Sigmoid colon (tissue), 4 donors: ENCODE data around the gene CRYBB1.

ENCODE experiments used
- EP300 ChIP-seq, 4 donors: sonication (generic); formaldehyde crosslinking; IDR thresholded peaks; one replicate each; pipeline ENCODE4 v1.6.1; 2017; ENCODE audit warnings: antibody characterized with exemption in 4 of 4
- POLR2A ChIP-seq, 2 donors: fragments of 450-650 bp; IDR thresholded peaks; one replicate each; pipeline ENCODE4 v1.6.1; 2016; ENCODE audit warnings: antibody characterized with exemption in 2 of 2, mild to moderate bottlenecking in 2 of 2, moderate library complexity in 2 of 2
- TF ChIP-seq, protein P1 (sequence below), 4 experiments: fragments of 450-650 bp in 3 of 4; fragments of 200-600 bp in 1 of 4; IDR thresholded peaks; one replicate each; pipeline ENCODE4 v1.5.1; 2016 to 2019; ENCODE audit warnings: antibody characterized with exemption in 4 of 4, mild to moderate bottlenecking in 3 of 4, moderate library complexity in 2 of 4

DNA sequence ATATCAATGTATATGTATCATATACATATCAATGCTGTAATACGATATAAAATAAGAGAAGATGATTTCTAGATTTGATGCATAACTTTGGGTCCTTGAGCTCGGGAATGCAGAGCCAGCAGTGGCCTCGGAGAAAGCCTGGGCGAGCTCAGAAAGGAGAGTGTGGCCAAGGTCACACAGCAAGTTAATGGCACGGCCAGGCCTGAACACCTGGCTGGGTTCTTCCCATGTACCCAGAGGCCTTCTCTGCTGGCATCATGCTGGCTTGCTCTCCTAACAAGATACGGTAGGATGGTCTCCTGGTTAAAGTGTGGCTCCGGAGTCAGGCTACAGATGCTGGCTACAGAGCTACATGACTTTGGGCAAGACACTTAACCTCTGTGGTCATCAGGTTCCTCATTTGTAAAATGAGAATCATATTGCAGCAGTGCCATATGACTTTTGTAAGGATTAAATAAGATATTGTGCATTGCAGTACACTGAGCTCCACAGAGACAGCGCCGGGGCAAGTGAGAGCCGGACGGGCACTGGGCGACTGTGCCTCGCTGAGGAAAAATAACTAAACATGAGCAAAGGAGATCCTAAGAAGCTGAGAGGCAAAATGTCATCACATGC lies 57.8 kb downstream of the CRYBB1 start:
- TF ChIP-seq, protein P1, sequence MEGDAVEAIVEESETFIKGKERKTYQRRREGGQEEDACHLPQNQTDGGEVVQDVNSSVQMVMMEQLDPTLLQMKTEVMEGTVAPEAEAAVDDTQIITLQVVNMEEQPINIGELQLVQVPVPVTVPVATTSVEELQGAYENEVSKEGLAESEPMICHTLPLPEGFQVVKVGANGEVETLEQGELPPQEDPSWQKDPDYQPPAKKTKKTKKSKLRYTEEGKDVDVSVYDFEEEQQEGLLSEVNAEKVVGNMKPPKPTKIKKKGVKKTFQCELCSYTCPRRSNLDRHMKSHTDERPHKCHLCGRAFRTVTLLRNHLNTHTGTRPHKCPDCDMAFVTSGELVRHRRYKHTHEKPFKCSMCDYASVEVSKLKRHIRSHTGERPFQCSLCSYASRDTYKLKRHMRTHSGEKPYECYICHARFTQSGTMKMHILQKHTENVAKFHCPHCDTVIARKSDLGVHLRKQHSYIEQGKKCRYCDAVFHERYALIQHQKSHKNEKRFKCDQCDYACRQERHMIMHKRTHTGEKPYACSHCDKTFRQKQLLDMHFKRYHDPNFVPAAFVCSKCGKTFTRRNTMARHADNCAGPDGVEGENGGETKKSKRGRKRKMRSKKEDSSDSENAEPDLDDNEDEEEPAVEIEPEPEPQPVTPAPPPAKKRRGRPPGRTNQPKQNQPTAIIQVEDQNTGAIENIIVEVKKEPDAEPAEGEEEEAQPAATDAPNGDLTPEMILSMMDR (IDR thresholded peaks at IDR 0.05) = no peak
- TF ChIP-seq POLR2A (IDR thresholded peaks at IDR 0.05) = no peak
- no peak for TF ChIP-seq EP300 (IDR thresholded peaks at IDR 0.05)
